Skeletal muscle tissue (tissue), 4 donors: ENCODE results near the gene RBMS1. TPM values are rescaled to one million over a fixed set of nuclear protein-coding genes. Genes with fewer than 3 reads are reported as not detected.

Experiments
- H3K27ac ChIP-seq: one replicate; pipeline ENCODE4 v1.7.0; 2013; ENCODE audit warnings: mild to moderate bottlenecking, low read depth, low read length, inconsistent platforms
- H3K27me3 ChIP-seq, 3 donors: one replicate each; pipeline ENCODE4 v1.7.0; 2013; ENCODE audit warnings: low read length in 3 of 3; ENCODE audit not compliant: control insufficient read depth in 3 of 3, insufficient read depth in 3 of 3
- H3K36me3 ChIP-seq, 3 donors: one replicate each; pipeline ENCODE4 v1.7.0; 2013; ENCODE audit warnings: low read length in 3 of 3; ENCODE audit not compliant: control insufficient read depth in 3 of 3, insufficient read depth in 3 of 3
- H3K4me1 ChIP-seq, 3 donors: one replicate each; pipeline ENCODE4 v1.7.0; 2013; ENCODE audit warnings: low read length in 3 of 3, mild to moderate bottlenecking in 3 of 3; ENCODE audit not compliant: control insufficient read depth in 3 of 3, insufficient read depth in 3 of 3
- H3K4me3 ChIP-seq, 3 donors: one replicate each; pipeline ENCODE4 v1.7.0; 2013; ENCODE audit warnings: low read length in 3 of 3
- H3K9ac ChIP-seq, 3 donors: one replicate each; pipeline ENCODE4 v1.7.0; 2013; ENCODE audit warnings: low read length in 3 of 3, mild to moderate bottlenecking in 3 of 3, moderate library complexity in 2 of 3, low read depth in 1 of 3
- H3K9me3 ChIP-seq, 3 donors: one replicate each; pipeline ENCODE4 v1.7.0; 2013; ENCODE audit warnings: low read length in 3 of 3; ENCODE audit not compliant: control insufficient read depth in 3 of 3
- total RNA-seq: library from RNA; depleted of rRNA; stranded (reverse); fragments of >200 nt; gene quantifications from one replicate; pipeline ENCODE4 v1.2.3, GENCODE V29; 2014
- donor health status: Osteomylitis.

RBMS1 gene, protein sequence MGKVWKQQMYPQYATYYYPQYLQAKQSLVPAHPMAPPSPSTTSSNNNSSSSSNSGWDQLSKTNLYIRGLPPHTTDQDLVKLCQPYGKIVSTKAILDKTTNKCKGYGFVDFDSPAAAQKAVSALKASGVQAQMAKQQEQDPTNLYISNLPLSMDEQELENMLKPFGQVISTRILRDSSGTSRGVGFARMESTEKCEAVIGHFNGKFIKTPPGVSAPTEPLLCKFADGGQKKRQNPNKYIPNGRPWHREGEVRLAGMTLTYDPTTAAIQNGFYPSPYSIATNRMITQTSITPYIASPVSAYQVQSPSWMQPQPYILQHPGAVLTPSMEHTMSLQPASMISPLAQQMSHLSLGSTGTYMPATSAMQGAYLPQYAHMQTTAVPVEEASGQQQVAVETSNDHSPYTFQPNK
- total RNA-seq: 48.0 TPM

DNA sequence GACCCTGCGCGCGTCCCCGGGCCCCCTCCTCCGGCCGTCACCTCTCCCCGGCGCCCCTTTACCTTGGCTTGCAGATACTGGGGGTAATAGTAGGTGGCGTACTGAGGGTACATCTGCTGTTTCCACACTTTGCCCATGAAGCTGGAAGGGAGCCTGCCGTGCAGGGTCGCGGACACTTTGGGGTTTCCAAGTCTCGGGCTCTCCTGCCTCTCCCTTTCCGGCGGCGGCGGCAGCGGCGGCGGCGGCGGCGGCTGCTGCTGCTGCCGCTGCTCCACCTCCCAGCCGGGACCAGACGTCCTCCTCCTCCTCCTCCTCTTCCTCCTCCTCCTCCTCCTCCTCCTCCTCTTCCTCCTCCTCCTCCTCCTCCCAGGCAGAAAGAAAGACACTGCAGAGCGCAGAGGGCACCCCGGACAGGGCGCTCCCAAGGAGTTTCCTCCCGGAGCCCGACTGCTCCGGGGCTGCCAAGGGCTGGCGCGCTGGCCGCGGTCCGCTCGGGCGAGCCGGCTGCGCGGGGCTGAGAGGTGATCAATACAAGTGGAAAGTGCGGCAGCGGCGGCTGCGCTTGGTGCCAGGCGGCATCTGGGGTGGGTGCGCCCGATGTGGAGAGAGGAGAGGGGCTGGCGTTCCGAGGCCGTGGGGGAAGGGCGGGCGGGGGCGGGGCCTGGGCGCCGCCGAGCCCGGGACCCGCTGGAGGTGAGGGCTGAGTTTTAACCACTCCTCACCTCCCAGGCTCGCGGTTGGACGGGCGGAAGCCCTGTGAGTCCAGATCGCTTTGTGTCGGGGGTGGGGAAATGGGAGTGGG is at the start of gene RBMS1:
TSS of gene RBMS1 (minus strand) at position 581 of the 802 bp plus-strand sequence. CDS start at position 137, 444 bp downstream.
- Histone ChIP-seq H3K4me1 (peaks cover 3 to 13% (median 8%) of the 10 kb centered on the region in 3 donors), H3K36me3 (no peaks in the 10 kb centered on the region), H3K27me3 (no peaks in the 10 kb centered on the region), H3K27ac (peak within 1 kb of the TSS; percentile 91), H3K9ac (peak within 1 kb of the TSS; percentile 81 to 94 (median 89)), H3K4me3 (peak within 1 kb of the TSS; percentile 79 to 85 (median 84)), H3K9me3 (no peaks in the 10 kb centered on the region)

DNA sequence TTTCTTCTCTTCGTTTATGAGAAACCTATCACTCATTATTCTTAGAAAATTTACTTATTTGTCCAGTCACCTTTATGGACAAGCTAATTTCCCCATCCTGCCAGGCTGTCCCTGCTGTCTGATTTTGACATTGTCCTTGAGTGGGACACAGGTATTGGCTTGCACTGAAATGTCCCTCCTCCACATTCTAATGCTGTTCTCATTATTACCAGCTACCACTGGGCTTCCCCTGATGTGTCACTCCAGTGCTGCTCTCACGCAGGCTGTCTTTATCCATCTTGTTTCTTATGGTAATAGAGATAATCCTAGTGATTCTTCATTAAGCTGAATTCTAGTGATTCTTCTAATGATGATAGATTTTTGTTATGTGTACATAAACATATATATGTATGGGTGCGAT is 48.1 kb upstream of the RBMS1 start:
- Histone ChIP-seq H3K27ac (no peak overlapping the region), H3K4me1 (peaks cover 0 to 6% (median 5%) of the 10 kb centered on the region in 3 donors), H3K9me3 (no peaks in the 10 kb centered on the region)

DNA sequence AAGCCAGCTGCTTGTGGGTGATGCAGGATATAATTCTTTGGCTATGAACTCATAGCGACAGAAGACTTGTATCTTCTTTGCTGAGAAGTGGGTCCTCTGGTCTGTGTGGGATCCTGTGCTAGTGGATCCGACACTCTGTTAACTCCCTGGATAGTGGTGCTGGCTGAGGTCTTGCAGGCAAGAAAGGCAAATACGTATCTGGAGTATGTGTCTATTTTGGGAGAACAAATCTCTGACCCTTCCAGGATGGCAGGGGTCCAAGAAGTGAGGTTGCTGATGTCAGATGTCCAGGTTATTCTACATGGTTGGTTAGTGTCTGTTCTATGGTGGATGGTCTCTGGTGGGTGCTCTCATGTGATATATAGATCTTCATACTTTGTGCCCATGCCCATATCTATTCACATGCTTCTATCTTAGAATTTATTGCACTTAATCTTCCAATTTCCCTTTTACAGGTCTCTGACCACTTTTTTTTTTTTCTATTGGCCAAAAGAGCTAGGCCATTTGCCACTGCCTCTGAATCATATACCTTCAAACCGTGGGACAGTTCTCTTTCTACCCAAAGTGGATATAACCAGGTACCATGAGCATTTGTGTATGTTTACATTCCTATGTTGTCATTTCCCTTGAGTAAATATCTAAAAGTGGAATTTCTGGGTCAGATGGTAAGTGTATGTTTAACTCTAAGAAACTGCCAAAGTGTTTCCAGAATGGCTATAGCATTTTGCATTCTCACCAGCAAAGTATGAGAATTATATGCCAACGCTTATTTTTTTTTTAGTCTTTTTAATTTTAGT is 45.1 kb upstream of the RBMS1 start:
- Histone ChIP-seq H3K4me1 (peaks cover 0 to 6% (median 5%) of the 10 kb centered on the region in 3 donors), H3K36me3 (no peaks in the 10 kb centered on the region), H3K9ac (no peak overlapping the region), H3K27me3 (no peaks in the 10 kb centered on the region), H3K4me3 (no peak overlapping the region), H3K9me3 (no peaks in the 10 kb centered on the region), H3K27ac (no peak overlapping the region)

More for the DNA sequence above, 48.1 kb upstream of the RBMS1 start:
- Histone ChIP-seq H3K9ac (no peak overlapping the region), H3K4me3 (no peak overlapping the region), H3K36me3 (no peaks in the 10 kb centered on the region), H3K27me3 (no peaks in the 10 kb centered on the region)

DNA sequence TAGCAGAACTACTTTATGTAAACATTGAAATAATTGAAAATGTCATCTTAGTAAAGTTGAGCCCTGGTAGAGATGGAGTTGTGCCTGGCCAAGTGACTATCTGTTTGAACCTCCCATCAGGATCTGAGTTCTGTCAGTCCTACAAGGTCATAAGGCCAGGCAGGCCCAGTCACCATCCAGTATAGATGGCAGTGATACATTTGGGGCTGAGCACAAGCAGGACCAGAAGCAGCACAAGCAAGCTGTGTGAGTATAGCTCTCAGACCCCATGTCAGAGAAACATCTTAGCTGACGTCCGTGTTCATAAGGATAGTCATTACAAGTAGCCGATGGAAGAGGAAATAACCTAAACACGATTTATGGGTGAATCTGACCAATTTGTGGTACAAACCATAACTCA is 44.5 kb upstream of the RBMS1 start:
- no peak overlapping the region for H3K27ac ChIP-seq
- peaks cover 2 to 6% (median 5%) of the 10 kb centered on the region in 3 donors for H3K4me1 ChIP-seq
- peak overlapping the region in 1 of 3 donors; percentile 3 for H3K4me3 ChIP-seq
- H3K27me3 ChIP-seq: no peaks in the 10 kb centered on the region
- H3K36me3 ChIP-seq: no peaks in the 10 kb centered on the region
- H3K9ac ChIP-seq: no peak overlapping the region
- no peaks in the 10 kb centered on the region for H3K9me3 ChIP-seq

DNA sequence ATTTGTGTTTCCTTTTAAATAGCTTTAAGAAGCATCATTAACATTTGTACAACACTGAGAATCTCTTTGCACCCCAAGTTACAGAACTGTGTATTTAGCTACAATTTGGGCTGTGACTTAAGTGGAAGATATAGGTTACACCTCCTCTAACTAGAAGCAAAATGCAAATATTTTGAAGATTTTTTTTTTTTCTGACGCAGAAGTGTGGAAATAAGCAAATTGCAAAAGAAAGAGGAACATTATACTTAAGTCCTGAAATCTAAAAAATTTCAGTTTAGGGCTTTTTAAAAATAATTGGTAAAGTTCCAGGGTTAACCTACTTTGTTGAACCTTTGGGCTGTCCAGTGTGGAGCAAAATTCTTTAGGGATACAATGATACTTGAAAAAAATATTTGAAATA is 41.4 kb upstream of the RBMS1 start:
- Histone ChIP-seq H3K27ac (no peak overlapping the region), H3K4me1 (peaks cover 2 to 6% (median 5%) of the 10 kb centered on the region in 3 donors), H3K4me3 (no peak overlapping the region), H3K9me3 (no peaks in the 10 kb centered on the region), H3K27me3 (no peaks in the 10 kb centered on the region), H3K9ac (no peak overlapping the region), H3K36me3 (no peaks in the 10 kb centered on the region)

DNA sequence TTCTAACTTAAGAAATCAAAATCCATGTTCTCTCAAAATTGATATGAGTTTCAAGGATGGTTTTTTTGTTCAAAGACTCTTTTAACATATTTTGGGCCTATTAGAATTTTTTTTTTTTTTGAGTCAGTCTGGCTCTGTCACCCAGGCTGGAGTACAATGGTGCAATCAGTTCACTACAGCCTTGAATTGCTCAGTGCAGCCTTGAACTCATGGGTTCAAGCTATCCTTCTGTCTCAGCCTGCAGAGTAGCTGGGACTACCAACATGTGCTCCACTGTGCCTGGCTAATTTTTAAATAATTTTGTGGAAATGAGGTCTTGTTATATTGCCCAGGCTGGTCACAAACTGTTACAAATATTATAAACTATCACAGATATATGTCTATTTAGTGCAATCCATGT is 40.6 kb upstream of the RBMS1 start:
- Histone ChIP-seq H3K9me3 (no peaks in the 10 kb centered on the region), H3K36me3 (no peaks in the 10 kb centered on the region), H3K4me1 (peaks cover 2 to 6% (median 5%) of the 10 kb centered on the region in 3 donors), H3K27ac (no peak overlapping the region), H3K9ac (no peak overlapping the region), H3K4me3 (no peak overlapping the region), H3K27me3 (no peaks in the 10 kb centered on the region)

DNA sequence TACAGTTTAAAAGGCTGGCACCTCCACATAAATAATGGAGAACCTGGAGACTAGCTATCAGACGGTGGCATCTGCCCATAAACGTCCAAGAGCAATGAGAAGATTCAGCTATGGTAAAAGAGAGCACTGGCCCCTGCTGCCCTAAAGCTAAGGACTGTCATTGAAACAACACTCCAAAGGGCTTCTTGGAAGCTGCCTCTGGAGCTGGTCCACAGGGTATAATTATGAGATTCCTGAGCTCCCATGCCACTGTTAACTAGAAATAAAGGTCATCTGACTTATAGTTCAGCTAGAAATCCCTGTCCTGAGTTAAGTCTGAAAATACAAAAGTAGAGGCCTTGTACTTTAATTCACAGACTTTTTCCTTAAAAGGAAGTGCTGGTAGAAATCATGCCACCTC is 39.9 kb upstream of the RBMS1 start:
- Histone ChIP-seq H3K36me3 (no peaks in the 10 kb centered on the region), H3K27ac (no peak overlapping the region), H3K4me1 (peaks cover 2 to 5% (median 4%) of the 10 kb centered on the region in 3 donors), H3K9me3 (no peaks in the 10 kb centered on the region), H3K4me3 (no peak overlapping the region), H3K27me3 (no peaks in the 10 kb centered on the region), H3K9ac (no peak overlapping the region)

DNA sequence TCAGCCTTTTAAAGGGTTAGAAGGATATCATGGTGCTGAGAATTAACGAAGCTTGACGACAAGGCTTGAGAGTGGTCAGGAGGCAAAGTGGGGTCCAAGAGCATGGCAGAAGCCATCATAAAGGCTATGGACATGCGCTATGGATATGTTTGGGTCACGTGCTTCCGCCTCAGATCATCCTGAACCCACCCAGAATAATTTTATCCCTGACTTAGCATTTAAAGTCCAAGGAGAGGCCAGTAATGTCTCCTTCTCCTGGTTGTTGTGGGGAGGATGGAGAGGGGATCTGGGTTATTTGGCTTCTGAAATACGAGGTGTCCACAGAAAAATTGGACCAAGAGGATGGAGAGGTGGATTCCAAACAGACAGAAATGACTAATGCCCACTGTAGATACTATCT is 38.8 kb upstream of the RBMS1 start:
- no peak overlapping the region for H3K27ac ChIP-seq
- H3K36me3 ChIP-seq: no peaks in the 10 kb centered on the region
- no peak overlapping the region for H3K9ac ChIP-seq
- H3K4me3 ChIP-seq: no peak overlapping the region
- no peaks in the 10 kb centered on the region for H3K9me3 ChIP-seq
- no peaks in the 10 kb centered on the region for H3K27me3 ChIP-seq
- H3K4me1 ChIP-seq: peaks cover 0 to 2% (median 0%) of the 10 kb centered on the region in 3 donors

DNA sequence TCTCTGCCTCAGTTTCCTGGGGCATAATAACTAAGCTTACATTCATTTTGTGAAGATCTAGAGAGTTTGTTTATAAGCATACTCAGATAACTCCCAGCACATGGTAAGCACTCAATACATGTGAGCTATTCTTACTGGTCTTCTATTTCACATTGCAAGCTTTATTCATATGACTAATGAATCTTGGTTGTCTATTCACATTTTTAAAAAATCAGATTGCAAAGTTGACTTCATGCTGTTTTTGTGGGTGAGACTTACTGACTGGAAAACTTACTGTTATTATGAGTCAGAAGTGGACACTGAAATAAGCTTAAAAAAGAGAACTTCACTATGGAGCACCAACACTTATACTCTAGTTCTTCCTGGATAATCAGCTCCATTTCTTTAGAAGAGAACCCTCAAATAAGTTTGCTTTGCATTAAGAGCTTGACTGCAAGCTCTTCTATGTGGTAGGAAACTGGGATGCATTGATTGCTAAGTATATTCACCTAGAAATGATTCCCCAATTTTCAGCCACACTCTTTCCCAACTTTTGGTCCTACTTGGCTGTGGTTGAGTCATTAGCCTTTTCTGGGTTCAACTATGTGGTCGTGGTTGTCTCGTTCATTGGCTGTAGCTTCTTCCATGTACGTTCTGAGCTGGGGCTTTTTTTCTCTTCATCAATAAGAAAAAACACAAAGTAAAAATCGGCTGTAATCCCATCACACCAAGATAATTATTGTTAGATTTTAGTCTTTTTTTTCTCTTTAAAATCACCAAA is 29.5 kb upstream of the RBMS1 start:
- Histone ChIP-seq H3K27ac (peak overlapping the region; percentile 19), H3K9ac (no peak overlapping the region)

More for the DNA sequence above, 29.5 kb upstream of the RBMS1 start:
- Histone ChIP-seq H3K27me3 (no peaks in the 10 kb centered on the region), H3K4me3 (no peak overlapping the region), H3K4me1 (no peaks in the 10 kb centered on the region), H3K9me3 (no peaks in the 10 kb centered on the region), H3K36me3 (no peaks in the 10 kb centered on the region)
